Gastroesophageal sphincter (tissue), 3 donors: Measurements from ENCODE around the gene NUP42.

Experiments
- CTCF ChIP-seq, 4 experiments: fragments of 200-600 bp in 2 of 4; fragments of 450-650 bp in 2 of 4; sonication (generic) in 1 of 4; IDR thresholded peaks; one replicate each; pipeline ENCODE4 v1.5.1; 2017 to 2019; ENCODE audit warnings: antibody characterized with exemption in 4 of 4, mild to moderate bottlenecking in 2 of 4, moderate library complexity in 2 of 4
- EP300 ChIP-seq: sonication (generic); formaldehyde crosslinking; IDR thresholded peaks from one replicate; pipeline ENCODE4 v1.6.1; 2017; ENCODE audit warnings: antibody characterized with exemption, mild to moderate bottlenecking
- POLR2A ChIP-seq, 2 donors: fragments of 450-650 bp; IDR thresholded peaks; one replicate each; pipeline ENCODE4 v1.6.1; 2017; ENCODE audit warnings: antibody characterized with exemption in 2 of 2, mild to moderate bottlenecking in 2 of 2, moderate library complexity in 1 of 2
- POLR2AphosphoS5 ChIP-seq: sonication (generic); formaldehyde crosslinking; IDR thresholded peaks from one replicate; pipeline ENCODE4 v1.6.1; 2017; ENCODE audit warnings: antibody characterized with exemption

DNA sequence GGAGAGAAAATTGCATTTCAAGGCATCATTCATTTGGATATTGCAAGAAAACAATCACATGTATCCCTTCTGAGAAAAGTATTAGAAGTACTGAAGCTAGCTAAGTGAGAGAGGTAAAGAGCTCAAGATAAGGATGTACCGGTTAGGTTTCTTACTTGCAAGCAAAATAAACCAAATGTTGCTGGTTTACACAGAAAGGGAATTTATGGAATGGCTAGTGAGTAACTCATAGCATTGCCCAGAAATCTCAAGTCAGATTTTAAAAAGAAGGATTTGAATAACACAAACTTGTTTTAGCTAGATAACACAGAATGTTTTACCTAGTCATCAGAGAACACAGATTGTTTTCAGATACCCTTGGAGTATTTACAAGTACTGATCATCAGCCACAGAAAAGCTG, 45.6 kb upstream of the NUP42 start:
- no peak for TF ChIP-seq POLR2A (IDR thresholded peaks at IDR 0.05)
- no peak for TF ChIP-seq CTCF (IDR thresholded peaks at IDR 0.05)
- no peak for TF ChIP-seq POLR2AphosphoS5
- TF ChIP-seq EP300: no peak
